Cardiac fibroblast (primary cell): Measurements from ENCODE around the gene C12orf42.
"Not testable (repeated sequence)": the region's sequence is repeated elsewhere in the genome, so short reads cannot be mapped to it uniquely, and the experiment has no call there.

Source experiments
- DNase-seq, 2 donors: peaks; one replicate each; pipeline versions ENCODE4 v3.0.0 to v3.0.0-alpha.2; 2010; ENCODE audit warnings: low read depth in 2 of 2
- H3K4me3 ChIP-seq, 2 donors: replicated peaks in 1 of 2; 1 replicate in 1 of 2; 2 replicates in 1 of 2; pipeline ENCODE4 v1.5.1; 2011; ENCODE audit warnings: low read depth in 2 of 2, low read length in 2 of 2, mild to moderate bottlenecking in 2 of 2, moderate library complexity in 1 of 2
- CTCF ChIP-seq: IDR thresholded peaks from one replicate; pipeline ENCODE4 v1.5.1; 2011; ENCODE audit warnings: low read depth, mild to moderate bottlenecking, low read length, inconsistent platforms

The C12orf42 gene

DNA sequence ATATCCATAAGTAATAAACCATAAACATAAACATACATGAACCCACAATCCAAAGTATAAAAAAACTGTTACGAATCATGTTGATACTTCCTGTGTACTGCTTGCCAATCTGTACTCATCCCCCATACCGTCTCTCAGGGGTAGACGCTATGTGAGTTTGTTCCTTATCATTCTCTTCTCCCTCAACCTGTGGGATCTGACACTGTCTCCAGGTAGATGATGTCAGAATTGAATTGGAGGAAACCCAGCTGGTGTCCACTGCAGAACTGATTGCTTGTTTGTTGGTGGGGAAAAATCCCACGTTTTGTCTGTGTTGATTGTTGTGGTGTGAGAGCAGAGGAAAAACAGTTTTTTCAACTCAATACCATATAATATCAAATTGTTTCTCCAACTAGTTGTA, 50.8 kb downstream of the C12orf42 start:
- no peak for TF ChIP-seq CTCF
- no peak overlapping the region for H3K4me3 ChIP-seq
- no peak for DNase-seq

- DNase-seq, result no peak
- H3K4me3 ChIP-seq, result no peak overlapping the region
- no peak for TF ChIP-seq CTCF
These were observed 52.9 kb downstream of the C12orf42 start for GRCh38 chr12:103442822-103443221.

DNA sequence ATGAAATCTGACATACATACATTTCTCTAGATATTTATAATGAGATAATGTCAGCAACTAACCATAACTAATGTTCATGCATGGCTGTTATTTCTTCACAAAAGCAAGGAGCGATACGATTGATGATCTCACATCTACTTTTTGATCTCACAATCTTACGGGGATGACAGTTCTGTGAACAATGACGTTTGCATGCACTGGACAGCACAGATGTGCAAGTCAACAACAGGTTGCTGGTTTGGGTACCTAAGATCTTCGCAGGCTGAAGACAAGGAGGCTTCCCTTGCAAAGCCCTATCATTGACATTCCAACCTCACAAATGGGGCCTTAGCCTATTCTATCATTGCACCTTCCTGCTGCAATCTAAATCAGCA, 53.6 kb downstream of the C12orf42 start:
- no peak overlapping the region for H3K4me3 ChIP-seq
- no peak for TF ChIP-seq CTCF
- DNase-seq, result no peak

DNA sequence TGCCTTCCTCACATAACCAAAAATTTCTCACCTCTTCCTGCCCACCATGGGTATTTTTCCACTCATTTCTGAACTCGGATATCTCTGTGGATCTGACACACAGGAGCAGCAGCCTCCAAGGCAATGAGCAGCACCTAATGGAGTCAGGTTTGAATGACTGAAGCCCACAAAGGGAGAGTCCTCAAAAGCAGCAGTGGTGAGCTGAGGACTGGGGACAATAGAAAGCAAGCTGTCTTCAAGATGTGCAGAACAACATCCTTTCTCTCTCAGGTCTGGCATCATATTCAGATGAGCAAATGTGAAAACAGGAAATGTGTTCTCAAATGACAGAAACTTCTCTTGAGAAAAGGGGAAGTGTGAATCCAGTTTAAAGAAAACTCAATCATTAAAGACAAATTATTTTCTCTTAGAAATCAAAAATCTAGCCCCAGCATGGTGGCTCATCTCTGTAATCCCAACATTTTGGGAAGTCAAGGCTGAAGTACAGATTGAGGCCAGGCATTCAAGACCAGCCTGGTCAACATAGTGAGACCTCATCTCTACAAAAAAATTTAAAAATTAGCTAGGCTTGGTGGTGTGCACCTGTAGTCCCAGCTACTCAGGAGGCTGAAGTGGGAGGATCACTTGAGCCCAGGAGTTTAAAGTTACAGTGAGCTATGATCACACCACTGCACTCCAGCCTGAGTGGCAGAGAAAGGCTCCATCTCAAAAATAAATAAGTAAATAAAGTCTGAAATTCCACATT, 54.2 kb downstream of the C12orf42 start:
- H3K4me3 ChIP-seq, result no peak overlapping the region
- TF ChIP-seq CTCF, result no peak
- no peak for DNase-seq

GRCh38 chr12:103434165-103435105, 61.3 kb downstream of the C12orf42 start:
- not testable (repeated sequence) for DNase-seq, H3K4me3 ChIP-seq

- DNase-seq, result no peak
- no peak for TF ChIP-seq CTCF
- no peak overlapping the region for H3K4me3 ChIP-seq
These were observed 63.8 kb downstream of the C12orf42 start for GRCh38 chr12:103431950-103432349.

GRCh38 chr12:103431387-103431786, 64.4 kb downstream of the C12orf42 start:
- TF ChIP-seq CTCF, result no peak
- DNase-seq, result no peak
- no peak overlapping the region for H3K4me3 ChIP-seq

DNA sequence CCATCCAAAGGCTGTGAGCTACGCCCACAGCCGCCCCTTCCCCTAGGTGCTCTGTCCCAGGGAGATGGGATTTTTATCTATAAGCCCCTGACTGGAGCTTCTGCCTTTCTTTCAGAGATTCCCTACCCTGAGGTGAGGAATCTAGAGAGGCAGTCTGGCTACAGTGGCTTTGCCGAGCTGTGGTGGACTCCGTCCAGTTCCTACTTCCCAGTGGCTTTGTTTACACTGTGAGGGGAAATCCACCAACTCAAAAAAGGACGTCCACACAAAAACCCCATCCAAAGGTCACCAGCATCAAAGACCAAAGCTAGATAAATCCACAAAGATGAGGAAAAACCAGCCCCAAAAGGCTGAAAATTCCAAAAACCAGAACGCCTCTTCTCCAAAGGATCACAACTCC, 70.1 kb downstream of the C12orf42 start:
- not testable (repeated sequence) for DNase-seq, H3K4me3 ChIP-seq

DNA sequence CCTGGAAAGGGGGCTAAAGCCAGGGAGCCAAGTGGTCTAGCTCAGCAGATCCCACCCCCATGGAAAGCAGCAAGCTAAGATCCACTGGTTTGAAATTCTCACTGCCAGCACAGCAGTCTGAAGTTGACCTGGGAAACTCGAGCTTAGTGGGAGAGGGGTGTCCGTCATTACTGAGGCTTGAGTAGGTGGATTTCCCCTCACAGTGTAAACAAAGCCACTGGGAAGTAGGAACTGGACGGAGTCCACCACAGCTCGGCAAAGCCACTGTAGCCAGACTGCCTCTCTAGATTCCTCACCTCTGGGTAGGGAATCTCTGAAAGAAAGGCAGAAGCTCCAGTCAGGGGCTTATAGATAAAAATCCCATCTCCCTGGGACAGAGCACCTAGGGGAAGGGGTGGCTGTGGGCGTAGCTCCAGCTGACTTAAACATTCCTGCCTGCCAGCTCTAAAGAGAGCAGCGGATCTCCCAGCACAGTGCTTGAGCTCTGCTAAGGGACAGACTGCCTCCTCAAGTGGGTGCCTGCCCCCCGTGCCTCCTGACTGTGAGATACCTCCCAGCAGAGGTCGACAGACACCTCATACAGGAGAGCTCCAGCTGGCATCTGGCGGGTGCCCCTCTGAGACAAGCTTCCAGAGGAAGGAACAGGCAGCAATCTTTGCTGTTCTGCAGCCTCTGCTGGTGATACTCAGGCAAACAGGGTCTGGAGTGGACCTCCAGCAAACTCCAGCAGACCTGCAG, 70.8 kb downstream of the C12orf42 start:
- not testable (repeated sequence) for DNase-seq, H3K4me3 ChIP-seq
